ENCODE results near the gene KRT86. TPM values are rescaled to one million over a fixed set of nuclear protein-coding genes. Genes with fewer than 3 reads are reported as not detected.

The KRT86 gene
- polyA plus RNA-seq, 2 of the 4 experiments (the other 2 are of a cell fraction) = 23.5 to 378 TPM

DNA sequence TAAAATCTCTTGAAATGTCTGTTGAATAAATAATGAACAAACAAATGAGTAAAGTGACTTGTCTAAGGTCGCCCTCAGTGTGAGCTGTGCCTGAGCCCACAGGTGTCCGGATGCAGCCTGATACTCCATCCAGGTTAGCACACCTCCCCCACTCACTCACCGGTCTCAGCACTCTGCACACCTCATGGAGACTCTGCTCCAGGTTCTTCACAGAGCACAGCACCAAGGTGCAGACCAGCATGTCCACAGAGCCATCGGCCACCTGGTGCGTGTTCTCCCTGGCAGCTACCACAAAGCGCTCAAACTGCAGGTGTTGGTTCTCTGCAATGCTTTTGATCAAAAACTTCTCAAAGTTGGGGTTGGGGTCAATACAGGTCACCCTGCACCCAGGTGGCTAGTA is 45.5 kb upstream of the KRT86 start:
- 0 out of 3 replicates have a peak overlapping the region, but pooled peaks have one; percentile 6 for H3K4me2 ChIP-seq
- H3K4me3 ChIP-seq = no peak overlapping the region
- TF ChIP-seq CHD2 (IDR thresholded peaks at IDR 0.05; ENCODE audit: low read length, partially characterized antibody) (no peak), POLR2AphosphoS2 (conservative IDR thresholded peaks at IDR 0.05; ENCODE audit: low read length) (no peak), EHF (CRISPR knock-in tag; IDR thresholded peaks at IDR 0.05) (no peak), KDM5A (IDR thresholded peaks at IDR 0.05) (no peak), RFX5 (IDR thresholded peaks at IDR 0.05) (no peak), EHMT2 (IDR thresholded peaks at IDR 0.05; ENCODE audit: low read depth) (no peak), ZSCAN20 (CRISPR knock-in tag; IDR thresholded peaks at IDR 0.05) (no peak), HOXA7 (CRISPR knock-in tag; IDR thresholded peaks at IDR 0.05) (no peak), RAD21 (conservative IDR thresholded peaks at IDR 0.05 in 1 of 2, IDR thresholded peaks at IDR 0.05 in 1 of 2) (no peak), HEYL (CRISPR knock-in tag; IDR thresholded peaks at IDR 0.05) (no peak), BHLHE40 (IDR thresholded peaks at IDR 0.05; ENCODE audit: low read depth, low read length) (no peak), SREBF2 (IDR thresholded peaks at IDR 0.05) (no peak), HOXB5 (CRISPR knock-in tag; IDR thresholded peaks at IDR 0.05) (no peak)
- TF ChIP-seq, protein P1, sequence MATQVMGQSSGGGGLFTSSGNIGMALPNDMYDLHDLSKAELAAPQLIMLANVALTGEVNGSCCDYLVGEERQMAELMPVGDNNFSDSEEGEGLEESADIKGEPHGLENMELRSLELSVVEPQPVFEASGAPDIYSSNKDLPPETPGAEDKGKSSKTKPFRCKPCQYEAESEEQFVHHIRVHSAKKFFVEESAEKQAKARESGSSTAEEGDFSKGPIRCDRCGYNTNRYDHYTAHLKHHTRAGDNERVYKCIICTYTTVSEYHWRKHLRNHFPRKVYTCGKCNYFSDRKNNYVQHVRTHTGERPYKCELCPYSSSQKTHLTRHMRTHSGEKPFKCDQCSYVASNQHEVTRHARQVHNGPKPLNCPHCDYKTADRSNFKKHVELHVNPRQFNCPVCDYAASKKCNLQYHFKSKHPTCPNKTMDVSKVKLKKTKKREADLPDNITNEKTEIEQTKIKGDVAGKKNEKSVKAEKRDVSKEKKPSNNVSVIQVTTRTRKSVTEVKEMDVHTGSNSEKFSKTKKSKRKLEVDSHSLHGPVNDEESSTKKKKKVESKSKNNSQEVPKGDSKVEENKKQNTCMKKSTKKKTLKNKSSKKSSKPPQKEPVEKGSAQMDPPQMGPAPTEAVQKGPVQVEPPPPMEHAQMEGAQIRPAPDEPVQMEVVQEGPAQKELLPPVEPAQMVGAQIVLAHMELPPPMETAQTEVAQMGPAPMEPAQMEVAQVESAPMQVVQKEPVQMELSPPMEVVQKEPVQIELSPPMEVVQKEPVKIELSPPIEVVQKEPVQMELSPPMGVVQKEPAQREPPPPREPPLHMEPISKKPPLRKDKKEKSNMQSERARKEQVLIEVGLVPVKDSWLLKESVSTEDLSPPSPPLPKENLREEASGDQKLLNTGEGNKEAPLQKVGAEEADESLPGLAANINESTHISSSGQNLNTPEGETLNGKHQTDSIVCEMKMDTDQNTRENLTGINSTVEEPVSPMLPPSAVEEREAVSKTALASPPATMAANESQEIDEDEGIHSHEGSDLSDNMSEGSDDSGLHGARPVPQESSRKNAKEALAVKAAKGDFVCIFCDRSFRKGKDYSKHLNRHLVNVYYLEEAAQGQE (IDR thresholded peaks at IDR 0.05) = no peak
- TF ChIP-seq, protein P2, sequence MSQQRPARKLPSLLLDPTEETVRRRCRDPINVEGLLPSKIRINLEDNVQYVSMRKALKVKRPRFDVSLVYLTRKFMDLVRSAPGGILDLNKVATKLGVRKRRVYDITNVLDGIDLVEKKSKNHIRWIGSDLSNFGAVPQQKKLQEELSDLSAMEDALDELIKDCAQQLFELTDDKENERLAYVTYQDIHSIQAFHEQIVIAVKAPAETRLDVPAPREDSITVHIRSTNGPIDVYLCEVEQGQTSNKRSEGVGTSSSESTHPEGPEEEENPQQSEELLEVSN (IDR thresholded peaks at IDR 0.05; ENCODE audit: borderline replicate concordance, low read depth) = no peak
- TF ChIP-seq, protein P3, sequence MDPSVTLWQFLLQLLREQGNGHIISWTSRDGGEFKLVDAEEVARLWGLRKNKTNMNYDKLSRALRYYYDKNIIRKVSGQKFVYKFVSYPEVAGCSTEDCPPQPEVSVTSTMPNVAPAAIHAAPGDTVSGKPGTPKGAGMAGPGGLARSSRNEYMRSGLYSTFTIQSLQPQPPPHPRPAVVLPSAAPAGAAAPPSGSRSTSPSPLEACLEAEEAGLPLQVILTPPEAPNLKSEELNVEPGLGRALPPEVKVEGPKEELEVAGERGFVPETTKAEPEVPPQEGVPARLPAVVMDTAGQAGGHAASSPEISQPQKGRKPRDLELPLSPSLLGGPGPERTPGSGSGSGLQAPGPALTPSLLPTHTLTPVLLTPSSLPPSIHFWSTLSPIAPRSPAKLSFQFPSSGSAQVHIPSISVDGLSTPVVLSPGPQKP (IDR thresholded peaks at IDR 0.05; ENCODE audit: low read depth, low read length) = no peak
- TF ChIP-seq, protein P4, sequence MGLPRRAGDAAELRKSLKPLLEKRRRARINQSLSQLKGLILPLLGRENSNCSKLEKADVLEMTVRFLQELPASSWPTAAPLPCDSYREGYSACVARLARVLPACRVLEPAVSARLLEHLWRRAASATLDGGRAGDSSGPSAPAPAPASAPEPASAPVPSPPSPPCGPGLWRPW (IDR thresholded peaks at IDR 0.05) = no peak
- ATAC-seq (no peak), DNase-seq (ENCODE audit: low read depth in 1 of 2, low spot score in 1 of 2) (no peak), FAIRE-seq (no peak)
- 92% methylated on average over 6 of the region's 6 CpGs for WGBS (ENCODE audit: missing lambda C conversion rate)
- H3K27ac ChIP-seq = peak overlapping the region; percentile 97
- no peaks in the 10 kb centered on the region for H3K9me3 ChIP-seq
- peaks cover 51% of the 10 kb centered on the region for H3K4me1 ChIP-seq
- POLR2A ChIA-PET = interaction anchor here (1.4 kb wide), 1 partner anchor 9 kb away, joined by 5 read pairs; no protein-coding TSS in a partner anchor
- CTCF ChIA-PET = interaction anchor here (0.8 to 2.4 kb wide), 13 partner anchors 12 to 99 kb away, joined by 3 to 12 read pairs (median 4); no protein-coding TSS in a partner anchor

DNA sequence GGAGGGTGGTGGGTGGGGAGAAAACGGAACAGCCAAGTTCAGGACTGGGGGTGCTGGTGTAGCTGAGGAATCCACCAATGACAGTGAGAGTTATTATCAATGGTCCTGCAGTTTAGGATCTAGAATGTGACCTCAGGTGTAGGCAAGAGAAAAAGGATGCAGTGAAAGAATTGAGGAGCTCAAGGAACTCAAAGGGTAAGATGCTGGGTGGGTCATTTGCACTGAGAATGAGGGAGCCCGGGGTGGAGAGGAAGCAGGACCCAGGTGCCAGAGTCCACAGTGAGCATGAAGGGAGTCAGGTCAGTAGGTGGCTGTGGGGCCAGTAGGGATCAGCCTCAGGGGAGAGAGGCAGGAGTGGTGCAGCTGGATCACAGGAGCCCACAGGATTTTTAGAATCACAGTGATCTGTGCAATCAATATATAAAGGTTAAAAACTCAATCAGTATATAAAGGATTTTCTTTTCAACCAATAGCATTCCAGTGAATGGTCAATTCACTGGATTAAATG is 44.6 kb upstream of the KRT86 start:
- DNase-seq (ENCODE audit: low read depth in 1 of 2, low spot score in 1 of 2) (no peak), FAIRE-seq (no peak), ATAC-seq (0 out of 6 replicates have a peak, but pooled peaks of 1 of the 2 experiments have one; percentile 2)
- Histone ChIP-seq H3K4me2 (peak overlapping the region; percentile 99), H3K27ac (peak overlapping the region; percentile 97), H3K9me3 (no peaks in the 10 kb centered on the region), H3K4me1 (peaks cover 45% of the 10 kb centered on the region), H3K4me3 (no peak overlapping the region)
- no peak for TF ChIP-seq ESRRA (IDR thresholded peaks at IDR 0.05; ENCODE audit: borderline replicate concordance, low read length)
- TF ChIP-seq CHD2 (IDR thresholded peaks at IDR 0.05; ENCODE audit: low read length, partially characterized antibody) = no peak
- TF ChIP-seq NFE2L2 (conservative IDR thresholded peaks at IDR 0.05; ENCODE audit: low read length) = no peak
- TF ChIP-seq FOSB (CRISPR knock-in tag; IDR thresholded peaks at IDR 0.05) = no peak
- TF ChIP-seq, protein P5, sequence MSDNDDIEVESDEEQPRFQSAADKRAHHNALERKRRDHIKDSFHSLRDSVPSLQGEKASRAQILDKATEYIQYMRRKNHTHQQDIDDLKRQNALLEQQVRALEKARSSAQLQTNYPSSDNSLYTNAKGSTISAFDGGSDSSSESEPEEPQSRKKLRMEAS (IDR thresholded peaks at IDR 0.05) = no peak
- TF ChIP-seq HDAC2 (IDR thresholded peaks at IDR 0.05) = no peak
- TF ChIP-seq, protein P6, sequence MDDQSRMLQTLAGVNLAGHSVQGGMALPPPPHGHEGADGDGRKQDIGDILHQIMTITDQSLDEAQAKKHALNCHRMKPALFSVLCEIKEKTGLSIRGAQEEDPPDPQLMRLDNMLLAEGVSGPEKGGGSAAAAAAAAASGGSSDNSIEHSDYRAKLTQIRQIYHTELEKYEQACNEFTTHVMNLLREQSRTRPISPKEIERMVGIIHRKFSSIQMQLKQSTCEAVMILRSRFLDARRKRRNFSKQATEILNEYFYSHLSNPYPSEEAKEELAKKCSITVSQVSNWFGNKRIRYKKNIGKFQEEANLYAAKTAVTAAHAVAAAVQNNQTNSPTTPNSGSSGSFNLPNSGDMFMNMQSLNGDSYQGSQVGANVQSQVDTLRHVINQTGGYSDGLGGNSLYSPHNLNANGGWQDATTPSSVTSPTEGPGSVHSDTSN (IDR thresholded peaks at IDR 0.05) = no peak
- TF ChIP-seq, protein P1 (IDR thresholded peaks at IDR 0.05) = no peak
- WGBS (ENCODE audit: missing lambda C conversion rate) = 40% methylated on average over 2 of the region's 2 CpGs
- ChIA-PET POLR2A (interaction anchor here (0.8 to 1.6 kb wide), 4 partner anchors 8 to 51 kb away, joined by 3 to 5 read pairs (median 4); no protein-coding TSS in a partner anchor), CTCF (interaction anchor here (0.7 to 13.1 kb wide), 19 partner anchors 7 to 650 kb away, joined by 3 to 182 read pairs (median 4); no protein-coding TSS in a partner anchor)
